Measurements from ENCODE around the gene TEX54.
"Not testable (repeated sequence)": the region's sequence is repeated elsewhere in the genome, so short reads cannot be mapped to it uniquely, and the experiment has no call there.

The TEX54 gene

DNA sequence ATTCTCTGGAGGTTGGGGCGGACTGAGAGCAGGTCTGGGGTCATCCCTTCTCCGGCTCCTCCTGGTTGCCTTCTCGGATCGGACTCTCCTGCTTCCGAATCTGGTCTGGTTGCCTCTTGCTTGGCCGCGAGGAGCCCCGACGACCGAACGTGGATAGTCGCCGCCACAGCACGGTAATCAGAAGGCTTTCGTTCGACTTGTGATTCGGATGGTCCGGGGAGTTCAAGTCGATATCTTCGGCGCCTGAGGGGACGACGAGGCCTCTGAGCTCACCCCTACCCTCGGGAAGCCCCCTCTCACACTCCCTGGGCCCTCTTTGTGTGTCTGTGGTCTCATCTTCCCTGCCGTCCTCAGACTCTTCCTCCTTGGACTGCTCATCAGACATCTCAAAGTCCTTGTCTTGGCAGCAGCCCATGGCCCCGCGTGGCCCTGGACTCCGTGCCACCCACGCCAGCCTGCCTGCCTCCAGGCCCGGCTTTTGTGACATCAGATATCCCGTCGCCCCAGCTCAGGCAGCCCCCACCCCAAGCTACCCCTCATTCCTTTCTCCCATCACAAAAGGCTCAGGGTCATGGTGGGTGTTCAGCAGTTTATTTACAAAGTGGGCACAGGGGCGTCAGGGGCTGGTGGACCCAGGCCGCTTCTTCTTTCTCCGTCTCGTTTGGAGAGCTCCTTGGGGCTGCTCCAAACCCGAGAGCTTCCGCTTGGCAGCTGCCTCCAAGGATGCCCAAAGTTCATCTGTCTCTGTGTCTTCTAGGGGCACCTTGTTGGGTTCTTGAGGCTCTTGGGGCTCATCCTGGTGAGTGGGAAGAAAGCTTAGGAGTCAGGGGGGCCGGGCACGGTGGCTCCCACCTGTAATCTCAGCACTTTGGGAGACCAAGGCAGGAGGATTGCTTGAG is at the start of gene TEX54:
TSS of gene TEX54 (minus strand) at position 506 of the 899 bp plus-strand sequence.
- no peak for DNase-seq (ENCODE audit: low read depth)

DNA sequence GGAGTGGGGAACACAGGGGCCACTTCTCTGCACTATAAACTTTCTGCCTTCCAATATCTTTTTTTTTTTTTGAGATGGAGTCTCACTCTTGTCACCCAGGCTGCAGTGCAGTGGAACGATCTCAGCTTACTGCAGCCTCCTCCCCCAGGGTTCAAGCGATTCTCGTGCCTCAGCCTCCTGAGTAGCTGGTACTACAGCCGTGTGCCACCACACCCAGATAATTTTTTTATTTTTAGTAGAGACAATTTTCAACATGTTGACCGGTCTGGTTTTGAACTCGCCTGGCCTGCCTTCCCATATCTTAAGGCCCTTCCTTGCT is 49.7 kb upstream of the TEX54 start:
- no peak for DNase-seq (ENCODE audit: low read depth)

DNA sequence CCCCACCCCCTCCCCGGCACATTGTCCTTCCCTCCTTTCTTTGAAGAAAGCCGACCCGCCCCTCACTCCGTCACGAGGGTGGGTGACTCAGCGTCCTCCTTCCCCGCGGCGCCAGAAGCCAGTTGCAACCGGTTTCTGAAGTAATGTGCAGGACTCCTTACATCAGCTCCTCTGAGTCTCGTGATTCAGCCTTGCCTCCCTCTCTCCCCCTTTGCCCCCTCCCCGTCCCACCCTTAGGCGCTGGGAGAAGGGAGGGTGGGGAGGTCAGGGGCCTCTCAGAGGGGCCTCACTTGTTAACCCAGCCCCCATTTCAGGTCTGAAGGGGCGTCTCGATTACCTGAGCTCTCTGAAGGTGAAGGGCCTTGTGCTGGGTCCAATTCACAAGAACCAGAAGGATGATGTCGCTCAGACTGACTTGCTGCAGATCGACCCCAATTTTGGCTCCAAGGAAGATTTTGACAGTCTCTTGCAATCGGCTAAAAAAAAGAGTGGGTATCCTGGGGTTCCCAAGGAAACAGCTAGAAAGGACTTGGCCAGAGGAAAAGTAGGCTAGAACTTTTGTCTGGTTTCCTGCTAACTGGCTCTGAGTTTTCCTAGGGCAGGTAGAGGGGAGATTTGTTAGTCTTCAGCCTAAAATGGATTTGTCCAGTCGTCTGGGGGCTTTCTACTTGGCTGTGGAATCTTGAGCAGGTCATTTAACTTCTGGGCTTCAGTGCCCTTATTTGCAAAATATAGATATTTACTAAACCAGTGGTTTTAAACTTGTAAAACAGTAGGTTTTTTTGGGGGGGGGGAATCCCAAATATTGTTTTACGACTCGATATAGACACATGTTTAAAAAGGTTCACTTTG is 49.2 kb upstream of the TEX54 start:
- DNase-seq (ENCODE audit: low read depth) = peak; percentile 91

DNA sequence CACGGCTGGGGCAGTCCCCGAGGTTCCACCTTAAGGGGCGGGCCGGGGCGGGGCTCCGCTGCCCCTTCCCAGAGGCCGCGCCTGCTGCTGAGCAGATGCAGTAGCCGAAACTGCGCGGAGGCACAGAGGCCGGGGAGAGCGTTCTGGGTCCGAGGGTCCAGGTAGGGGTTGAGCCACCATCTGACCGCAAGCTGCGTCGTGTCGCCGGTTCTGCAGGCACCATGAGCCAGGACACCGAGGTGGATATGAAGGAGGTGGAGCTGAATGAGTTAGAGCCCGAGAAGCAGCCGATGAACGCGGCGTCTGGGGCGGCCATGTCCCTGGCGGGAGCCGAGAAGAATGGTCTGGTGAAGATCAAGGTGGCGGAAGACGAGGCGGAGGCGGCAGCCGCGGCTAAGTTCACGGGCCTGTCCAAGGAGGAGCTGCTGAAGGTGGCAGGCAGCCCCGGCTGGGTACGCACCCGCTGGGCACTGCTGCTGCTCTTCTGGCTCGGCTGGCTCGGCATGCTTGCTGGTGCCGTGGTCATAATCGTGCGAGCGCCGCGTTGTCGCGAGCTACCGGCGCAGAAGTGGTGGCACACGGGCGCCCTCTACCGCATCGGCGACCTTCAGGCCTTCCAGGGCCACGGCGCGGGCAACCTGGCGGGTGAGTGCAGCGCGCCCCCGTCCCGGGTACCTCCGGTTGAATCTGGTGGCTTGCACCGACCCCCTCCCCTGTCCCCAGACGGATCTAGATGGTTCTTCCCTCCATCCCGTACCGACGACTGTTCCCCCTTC is 48.4 kb upstream of the TEX54 start, which contains the start of gene SLC3A2:
TSS of gene SLC3A2 (plus strand) at position 94 of the 776 bp plus-strand sequence. CDS start at position 222, 128 bp downstream.
- peak; percentile 69 for DNase-seq (ENCODE audit: low read depth)

DNA sequence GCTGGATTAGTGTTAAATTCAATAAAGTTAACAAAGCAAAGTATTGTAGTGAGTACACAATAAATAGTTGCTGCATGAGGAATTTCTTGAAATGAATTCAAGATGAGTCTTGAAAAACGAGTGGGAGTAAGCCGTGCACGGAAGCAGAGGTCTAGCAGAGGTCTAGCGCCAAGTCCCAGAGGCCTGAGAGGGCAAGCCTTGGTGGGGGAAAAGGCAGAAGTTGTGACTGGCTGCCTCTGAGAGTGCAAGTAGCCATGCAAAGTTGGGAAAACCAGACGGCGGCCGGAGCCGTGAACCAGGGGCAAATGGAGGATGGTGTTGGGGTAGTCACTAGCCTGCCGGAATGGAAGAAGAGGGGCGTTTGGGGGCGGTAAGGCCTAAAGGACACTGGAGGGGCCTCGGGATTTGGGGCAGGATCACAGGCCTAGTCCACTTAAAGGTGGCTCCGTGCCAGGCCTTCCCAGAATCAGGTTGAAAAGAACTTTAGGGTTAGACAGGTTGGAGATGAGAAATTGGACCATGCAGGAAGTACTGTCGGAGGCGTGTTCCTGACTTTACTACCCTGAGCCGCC is 47.7 kb upstream of the TEX54 start:
- DNase-seq (ENCODE audit: low read depth) = no peak

DNA sequence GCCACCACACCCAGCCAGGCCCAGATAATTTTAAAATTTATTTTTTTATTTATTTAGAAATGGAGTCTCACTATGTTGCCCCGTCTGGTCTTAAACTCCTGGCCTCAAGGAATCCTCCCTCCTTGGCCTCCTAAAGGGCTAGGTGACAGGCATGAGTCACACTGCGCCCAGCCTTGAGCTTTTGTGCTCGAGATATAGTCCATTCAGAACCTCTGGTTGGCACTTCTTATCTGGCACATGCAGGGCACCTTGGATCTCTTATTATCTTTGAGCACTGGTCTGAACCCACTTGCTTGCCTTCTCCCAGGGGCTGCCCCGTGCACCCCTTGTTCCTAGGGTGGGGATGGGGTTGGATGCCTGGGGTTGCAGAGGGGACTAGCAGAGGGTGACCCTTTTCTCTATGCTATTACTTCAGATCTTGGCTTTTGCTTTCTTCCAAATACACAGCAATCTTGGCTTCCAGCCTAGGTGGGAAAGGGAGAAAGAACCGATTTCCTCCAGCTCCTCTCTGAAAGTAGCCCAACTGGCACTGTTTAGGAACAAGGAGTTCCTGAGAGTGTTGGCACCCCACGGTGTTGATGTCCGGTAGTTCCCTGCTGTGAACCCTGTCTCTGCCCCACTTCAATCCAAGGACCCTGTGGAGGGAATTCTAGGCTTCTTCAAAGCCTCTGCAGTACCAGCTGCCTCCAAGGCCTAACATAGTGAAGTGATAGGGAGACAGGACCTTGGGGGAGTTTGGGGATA is 46.8 kb upstream of the TEX54 start:
- DNase-seq (ENCODE audit: low read depth) = no peak

DNA sequence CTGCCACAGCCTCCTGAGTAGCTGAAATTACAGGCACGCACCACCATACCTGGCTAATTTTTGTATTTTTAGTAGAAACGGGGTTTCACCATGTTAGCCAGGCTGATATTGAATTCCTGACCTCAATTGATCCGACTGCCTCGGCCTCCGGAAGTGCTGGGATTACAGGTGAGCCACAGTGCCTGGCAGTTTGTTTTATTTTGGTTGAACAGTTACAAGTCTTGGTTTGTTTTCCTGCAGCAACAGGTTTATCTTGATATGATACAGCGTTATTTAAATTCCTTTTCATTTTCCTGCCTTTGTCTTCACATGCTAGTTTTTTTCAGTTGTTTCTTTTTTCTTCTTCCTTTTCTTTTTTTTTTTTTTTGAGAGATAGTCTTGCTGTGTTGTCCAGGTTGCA is 44.1 kb upstream of the TEX54 start:
- DNase-seq (ENCODE audit: low read depth) = no peak

DNA sequence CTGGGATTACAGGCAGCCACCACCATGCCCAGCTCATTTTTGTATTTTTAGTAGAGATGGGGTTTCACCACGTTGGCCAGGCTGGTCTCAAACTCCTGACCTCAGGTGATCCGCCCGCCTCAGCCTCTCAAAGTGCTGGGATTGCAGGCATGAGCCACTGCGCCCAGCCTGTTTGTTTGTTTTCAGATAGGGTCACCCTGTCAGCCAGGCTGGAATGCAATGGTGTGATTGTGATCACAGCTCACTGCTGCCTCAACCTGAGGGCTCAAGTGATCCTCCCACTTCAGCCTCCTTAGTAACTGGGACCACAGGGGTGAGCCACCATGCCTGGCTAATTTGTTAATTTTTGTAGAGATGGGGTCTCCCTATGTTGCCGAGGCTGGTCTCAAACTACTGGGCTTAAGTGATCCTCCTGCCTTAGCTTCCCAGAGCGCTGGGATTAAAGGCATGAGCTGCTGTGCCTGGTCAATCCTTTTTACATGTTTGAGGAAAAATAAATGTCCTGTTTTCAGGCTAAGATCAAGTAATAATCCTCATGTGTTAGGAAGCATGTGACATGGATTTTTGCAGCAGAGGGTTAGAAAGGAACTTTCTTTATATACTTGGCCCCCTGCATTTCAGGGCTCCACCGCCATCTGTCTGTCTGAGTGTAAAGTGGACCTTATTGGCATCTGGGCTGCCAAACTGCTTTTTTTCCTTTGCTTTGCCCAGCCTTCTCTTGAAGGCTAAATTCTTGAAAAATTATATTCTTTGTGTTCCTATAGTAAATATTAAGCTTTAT is 43.2 kb upstream of the TEX54 start:
- DNase-seq (ENCODE audit: low read depth) = no peak

DNA sequence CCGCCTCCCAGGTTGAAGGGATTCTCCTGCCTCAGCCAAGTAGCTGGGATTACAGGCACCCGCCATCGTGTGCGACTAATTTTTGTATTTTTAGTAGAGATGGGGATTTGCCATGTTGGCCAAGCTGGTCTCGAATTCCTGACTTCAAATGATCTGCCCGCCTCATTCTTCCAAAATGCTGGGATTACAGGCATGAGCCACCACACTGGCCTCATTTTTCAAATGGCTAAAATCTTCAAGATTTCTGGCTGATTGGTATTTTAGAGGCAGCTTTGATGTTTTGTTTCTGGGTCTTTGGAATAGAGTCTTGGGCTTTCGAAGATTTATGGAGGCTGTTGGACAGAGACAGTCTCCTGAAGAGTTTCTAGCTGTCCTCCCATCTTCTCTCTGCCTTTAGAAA is 42.2 kb upstream of the TEX54 start:
- no peak for DNase-seq (ENCODE audit: low read depth)

DNA sequence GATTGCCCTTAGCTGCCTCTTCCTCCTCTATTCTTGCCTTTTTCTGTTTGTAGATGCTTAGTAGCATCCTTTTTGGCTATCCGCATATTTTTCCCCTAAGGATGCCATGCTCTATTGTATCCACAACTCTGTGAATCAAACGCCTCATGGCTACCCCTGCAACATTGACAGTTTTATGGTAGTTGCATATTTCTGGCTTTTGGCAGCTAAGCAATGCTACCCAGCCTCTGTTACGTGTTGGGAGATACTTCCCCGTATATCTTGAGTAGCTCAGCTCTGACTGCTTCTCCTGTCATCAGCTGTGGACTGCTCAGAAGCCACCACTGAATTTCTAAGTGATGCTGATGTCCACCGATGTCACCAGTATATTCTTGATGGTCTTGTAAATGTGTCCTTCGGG is 33.0 kb upstream of the TEX54 start:
- no peak for DNase-seq (ENCODE audit: low read depth)

DNA sequence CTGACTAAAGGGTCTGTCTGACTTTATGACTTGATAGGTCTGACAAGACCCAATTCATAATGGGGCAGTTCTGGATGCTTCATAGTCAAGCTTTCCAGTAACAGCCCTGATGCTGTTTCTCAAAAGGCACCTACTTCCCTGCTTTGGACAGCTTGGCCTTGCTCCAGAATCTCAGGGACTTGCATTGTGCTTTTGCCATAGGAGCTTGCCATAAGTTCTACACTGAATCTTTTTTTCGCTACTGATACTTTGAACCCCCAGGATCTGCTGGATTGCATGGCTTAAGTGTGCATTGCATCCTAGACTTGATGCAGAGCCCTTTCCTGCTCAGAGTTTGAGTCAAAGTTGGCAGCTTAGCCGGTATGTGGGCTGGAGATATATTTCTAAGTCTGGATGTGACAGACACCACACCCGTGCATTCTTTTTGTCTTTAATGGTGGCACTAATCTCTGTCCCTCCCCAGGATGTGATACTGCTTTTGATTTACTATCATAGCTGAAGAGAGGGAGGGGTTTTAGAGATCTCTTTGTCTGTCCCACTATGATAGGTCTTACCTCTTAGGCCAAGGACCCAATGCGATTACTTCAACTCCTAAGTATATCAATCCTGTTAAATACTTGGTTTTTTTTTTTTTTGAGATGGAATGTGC is 31.2 kb upstream of the TEX54 start:
- DNase-seq (ENCODE audit: low read depth) = no peak

DNA sequence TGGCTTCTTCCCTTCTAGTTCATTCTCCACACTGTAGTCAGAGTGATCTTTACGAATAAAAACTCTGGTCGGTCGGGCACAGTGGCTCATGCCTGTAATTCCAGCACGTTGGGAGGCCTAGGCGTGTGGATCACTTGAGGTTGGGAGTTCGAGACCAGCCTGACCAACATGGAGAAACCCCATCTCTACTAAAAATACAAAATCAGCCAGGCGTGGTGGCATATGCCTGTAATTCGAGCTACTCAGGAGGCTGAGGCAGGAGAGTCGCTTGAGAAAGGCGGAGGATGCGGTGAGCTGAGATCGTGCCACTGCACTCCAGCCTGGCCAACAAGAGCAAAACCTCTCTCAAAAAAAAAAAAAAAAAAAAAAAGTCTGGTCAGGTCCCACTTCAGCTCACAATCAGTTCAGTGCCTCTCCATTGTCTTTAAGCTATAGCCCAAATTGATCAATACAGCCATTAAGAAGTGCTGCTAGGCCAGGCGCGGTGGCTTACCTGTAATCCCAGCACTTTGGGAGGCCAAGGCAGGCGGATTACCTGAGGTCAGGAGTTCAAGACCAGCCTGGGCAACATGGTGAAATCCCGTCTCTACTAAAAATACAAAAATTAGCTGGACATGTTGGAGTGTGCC is 29.0 kb upstream of the TEX54 start:
- not testable (repeated sequence) for DNase-seq (ENCODE audit: low read depth)

DNA sequence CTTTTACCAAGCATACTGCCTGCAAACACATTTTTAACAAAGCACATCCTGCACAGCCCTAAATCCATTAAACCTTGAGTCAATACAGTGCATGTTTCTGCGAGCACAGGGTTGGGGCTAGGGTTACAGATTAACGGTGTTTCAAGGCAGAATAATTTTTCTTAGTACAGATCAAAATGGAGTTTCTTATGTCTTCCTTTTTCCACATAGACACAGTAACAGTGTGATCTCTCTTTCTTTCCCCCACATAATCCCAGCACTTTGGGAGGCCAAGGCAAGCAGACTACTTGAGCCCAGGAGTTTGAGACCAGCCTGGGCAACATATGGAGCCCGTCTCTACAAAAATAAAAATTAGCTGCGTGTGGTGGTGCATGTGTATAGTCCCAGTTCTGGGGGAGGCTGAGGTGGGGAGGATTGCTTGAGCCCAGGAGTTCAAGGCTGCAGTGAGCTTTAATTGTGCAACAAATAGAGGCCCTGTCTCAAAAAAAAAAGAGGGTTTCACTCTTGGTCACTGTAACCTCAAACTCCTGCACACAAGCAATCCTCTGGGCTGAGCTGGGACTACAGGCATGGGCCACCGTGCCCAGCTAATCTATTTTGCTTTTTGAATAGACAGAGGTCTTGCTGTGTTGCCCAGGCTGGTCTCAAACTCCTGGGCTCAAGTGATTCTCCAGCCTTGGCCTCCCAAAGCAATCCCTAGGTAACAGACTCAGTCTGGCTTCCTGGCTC is 28.4 kb upstream of the TEX54 start:
- no peak for DNase-seq (ENCODE audit: low read depth)

DNA sequence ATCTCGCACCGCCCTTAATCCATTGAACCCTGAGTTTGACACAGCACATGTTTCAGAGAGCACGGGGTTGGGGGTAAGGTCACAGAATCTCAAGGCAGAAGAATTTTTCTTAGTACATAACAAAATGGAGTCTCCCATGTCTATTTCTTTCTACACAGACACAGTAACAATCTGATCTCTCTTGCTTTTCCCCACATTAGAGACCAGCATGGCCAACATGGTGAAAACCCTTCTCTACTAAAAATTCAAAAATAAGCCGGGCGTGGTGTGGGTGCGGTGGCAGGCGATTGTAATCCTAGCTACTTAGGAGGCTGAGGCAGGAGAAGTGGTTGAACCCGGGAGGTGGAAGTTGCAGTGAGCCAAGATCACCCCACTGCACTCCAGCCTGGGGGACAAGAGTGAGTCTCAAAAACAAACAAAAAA is 26.7 kb upstream of the TEX54 start:
- DNase-seq (ENCODE audit: low read depth) = not testable (repeated sequence)

DNA sequence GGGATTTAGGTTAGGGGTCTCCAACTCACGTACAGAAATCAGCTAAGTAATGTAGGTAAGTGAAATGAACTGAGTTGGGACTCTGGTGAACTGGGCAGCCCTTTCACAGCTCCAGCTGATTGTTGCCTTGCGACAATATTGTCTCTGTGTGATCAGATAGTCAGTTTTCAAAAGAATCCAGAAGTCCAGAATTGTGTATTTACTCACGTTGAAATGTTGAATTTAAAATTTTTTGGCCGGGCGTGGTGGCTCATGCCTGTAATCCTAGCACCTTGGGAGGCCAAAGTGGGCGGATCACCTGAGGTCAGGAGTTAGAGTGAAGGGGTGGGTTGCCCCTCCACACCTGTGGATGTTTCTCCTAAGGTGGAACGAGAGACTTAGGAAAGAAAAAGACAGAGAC is 25.6 kb upstream of the TEX54 start:
- no peak for DNase-seq (ENCODE audit: low read depth)

DNA sequence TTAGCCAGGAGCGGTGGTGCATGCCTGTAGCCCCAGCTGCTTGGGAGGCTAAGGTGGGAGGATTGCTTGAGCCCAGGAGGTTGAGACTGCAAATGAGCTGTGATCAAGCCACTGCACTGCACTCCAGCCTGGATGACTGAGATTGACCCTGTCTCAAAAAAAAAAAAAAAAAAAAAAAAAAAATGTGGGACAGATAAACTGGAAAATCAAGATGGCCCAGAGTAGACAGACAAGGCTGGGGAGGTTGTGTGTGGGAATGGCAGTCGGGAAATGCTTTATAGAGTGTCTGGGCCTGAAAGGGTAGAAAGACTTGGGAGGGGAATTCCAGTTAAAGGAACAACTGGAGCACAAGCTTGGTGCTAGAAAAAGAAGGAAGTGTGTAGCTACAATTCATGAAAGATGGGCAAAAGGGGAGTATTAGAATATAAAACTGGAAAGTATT is 24.9 kb upstream of the TEX54 start:
- DNase-seq (ENCODE audit: low read depth) = no peak

DNA sequence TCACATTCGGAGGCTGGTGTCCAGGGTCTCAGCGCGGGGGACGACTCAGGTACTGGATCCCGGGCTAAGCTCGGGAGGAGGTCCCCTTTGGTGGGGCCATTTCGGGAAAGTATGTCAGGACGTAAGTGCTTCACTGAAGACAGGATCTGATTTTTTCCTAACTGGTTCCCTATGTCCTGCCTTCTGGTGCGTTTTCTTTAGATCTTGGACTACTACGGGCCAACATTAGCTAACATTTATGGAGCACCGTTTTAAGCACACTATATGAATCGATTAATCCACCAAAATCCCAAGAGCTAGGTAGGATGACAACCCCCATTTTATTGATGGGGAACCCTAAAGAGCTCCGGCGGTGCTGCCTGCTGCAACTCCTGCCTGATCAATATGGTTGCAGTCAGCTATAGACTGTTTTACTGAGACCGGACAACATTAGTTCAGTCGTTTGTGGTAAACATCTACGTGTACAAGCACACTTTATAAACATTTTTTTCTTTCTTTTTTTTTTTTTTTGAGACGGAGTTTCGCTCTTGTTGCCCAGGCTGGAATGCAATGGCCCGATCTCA is 23.8 kb upstream of the TEX54 start:
- DNase-seq (ENCODE audit: low read depth) = no peak

All from stimulated activated CD8-positive, alpha-beta memory T cell treated with anti-CD3 and anti-CD28 coated beads, Interleukin-12 subunit alpha, Interleukin-12 subunit beta, amount 100 ng/mL, for 1 hour (primary cell).